ENCODE results near the gene PLXNA4.

- TF ChIP-seq, protein P1, sequence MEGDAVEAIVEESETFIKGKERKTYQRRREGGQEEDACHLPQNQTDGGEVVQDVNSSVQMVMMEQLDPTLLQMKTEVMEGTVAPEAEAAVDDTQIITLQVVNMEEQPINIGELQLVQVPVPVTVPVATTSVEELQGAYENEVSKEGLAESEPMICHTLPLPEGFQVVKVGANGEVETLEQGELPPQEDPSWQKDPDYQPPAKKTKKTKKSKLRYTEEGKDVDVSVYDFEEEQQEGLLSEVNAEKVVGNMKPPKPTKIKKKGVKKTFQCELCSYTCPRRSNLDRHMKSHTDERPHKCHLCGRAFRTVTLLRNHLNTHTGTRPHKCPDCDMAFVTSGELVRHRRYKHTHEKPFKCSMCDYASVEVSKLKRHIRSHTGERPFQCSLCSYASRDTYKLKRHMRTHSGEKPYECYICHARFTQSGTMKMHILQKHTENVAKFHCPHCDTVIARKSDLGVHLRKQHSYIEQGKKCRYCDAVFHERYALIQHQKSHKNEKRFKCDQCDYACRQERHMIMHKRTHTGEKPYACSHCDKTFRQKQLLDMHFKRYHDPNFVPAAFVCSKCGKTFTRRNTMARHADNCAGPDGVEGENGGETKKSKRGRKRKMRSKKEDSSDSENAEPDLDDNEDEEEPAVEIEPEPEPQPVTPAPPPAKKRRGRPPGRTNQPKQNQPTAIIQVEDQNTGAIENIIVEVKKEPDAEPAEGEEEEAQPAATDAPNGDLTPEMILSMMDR (IDR thresholded peaks at IDR 0.05) = no peak
- no peak for TF ChIP-seq POLR2A (IDR thresholded peaks at IDR 0.05)
Observed at GRCh38 chr7:132210821-132211220, 365.4 kb downstream of the PLXNA4 start.

All from lower leg skin (tissue), 3 donors.